HG03442 (cell line): Measurements from ENCODE around the gene MSANTD2.
A peak's percentile ranks its signal among the peaks of the same experiment; 100 is the strongest.
"Not testable (repeated sequence)": the region's sequence is repeated elsewhere in the genome, so short reads cannot be mapped to it uniquely, and the experiment has no call there.

ENCODE experiments used
- ATAC-seq: cut with Tn5 transposase; IDR thresholded peaks from one replicate; pipeline ENCODE4 v1.9.1; 2021; ENCODE audit warnings: mild to moderate bottlenecking, moderate library complexity; ENCODE audit not compliant: unreplicated experiment

The MSANTD2 gene

DNA sequence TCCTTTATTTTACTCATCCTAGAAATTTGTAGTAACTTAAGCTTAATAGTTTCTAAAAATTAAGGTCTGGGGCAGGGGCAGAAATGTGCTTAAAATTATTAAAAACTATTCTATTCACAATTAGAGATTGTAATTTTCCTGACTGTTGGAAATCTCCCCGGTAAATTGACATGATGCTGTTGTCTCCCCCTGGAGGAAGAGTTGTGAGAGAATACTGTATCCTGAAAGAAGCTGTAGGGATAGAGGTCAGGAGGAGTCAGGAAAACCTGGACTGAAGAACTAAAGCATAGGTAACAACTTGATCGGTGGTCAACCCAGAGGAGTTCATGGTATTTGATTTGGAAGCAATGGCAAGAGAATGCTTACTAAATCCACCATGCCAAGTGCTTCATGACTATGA, 21.9 kb downstream of the MSANTD2 start:
- no peak for ATAC-seq

DNA sequence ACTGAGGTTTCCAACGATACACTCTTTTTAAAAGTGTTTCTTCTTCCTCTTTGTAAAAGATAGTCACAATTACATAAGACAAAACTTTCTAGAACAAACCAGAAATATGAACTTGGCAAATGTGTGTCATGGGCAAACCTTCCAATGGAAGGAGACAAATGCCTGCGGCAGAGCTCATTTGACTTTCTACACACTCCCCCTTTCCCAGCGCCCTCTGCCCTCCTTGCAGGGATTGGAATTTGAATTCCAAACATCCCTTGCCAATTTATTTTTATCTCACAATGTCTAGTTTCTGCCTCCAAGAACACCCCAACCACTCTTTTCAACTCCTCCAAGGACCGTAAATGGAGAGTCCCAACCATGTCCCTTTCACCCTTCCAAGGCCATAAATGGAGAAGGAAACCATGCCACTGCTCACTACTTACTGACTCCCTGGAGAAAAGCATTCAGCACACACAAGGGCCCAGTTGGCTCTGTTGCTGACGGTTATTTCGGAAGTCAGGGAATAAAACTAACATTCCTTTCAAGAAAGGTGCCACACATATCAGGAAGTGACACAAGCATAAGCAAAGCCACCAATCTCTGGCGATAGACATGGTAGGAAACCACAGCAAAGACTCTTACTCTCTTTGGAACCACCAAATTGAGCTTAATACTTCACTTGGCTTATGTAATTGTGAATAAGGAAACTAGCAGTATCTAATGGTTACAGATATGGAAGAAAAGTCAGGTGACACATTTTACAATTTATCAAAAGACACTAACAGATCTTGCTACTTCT, 23.2 kb downstream of the MSANTD2 start:
- no peak for ATAC-seq

DNA sequence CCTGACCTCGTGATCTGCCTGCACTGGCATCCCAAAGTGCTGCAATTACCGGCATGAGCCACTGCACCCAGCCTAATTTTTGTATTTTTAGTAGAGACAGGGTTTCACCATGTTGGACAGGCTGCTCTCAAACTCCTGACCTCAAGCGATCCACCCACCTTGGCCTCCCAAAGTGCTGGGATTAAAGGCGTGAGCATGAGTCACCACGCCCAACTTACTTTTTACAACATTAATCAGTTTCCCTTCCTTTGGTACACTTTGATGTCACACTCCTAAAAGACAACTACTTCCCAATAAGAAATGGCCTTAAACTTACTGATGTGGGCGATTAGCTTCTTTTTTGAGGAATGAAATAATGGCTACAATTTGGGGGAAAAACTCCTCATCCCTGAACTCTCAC, 29.2 kb downstream of the MSANTD2 start:
- not testable (repeated sequence) for ATAC-seq

DNA sequence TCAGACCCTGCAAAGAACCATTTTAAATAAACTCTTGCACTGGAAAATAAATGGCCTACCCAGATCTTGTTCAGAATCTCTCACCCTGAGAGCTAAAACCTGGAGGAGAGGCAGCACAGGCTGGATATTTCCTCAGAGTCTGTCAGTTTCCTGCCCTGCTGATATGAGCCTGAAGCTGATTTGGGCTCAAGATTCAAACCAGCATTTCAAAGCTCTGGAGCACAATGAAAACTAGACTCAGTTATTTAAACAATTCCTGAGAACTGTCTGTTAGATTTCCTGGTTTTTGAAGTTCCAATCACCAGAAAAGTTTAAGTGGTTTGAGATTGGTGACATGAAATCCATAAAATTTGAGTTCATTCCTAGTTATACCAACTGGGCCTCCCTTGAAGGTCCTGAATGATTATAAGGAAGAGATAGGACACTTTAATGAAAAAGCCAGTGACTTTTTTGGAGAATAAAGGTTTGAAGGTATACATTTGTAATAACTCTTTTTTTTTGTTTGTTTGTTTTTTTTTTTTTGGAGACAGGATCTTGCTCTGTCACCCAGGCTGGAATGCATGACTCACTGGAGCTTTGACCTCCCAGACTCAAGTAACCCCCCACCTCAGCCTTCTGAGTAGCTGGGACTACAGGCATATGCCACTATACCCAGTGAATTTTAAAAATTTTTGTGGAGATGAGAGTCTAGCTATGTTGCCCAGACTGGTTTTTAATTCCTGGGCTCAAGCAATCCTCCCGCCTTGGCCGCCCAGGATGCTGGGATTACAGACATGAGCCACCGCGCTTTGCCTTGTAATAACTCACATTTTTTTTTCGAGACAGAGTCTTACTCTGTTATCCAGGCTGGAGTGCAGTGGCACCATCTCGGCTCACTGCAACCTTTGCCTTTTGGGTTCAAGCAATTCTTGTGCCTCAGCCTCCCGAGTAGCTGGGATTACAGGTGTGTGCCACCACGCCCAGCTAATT, 30.1 kb downstream of the MSANTD2 start:
- no peak for ATAC-seq

DNA sequence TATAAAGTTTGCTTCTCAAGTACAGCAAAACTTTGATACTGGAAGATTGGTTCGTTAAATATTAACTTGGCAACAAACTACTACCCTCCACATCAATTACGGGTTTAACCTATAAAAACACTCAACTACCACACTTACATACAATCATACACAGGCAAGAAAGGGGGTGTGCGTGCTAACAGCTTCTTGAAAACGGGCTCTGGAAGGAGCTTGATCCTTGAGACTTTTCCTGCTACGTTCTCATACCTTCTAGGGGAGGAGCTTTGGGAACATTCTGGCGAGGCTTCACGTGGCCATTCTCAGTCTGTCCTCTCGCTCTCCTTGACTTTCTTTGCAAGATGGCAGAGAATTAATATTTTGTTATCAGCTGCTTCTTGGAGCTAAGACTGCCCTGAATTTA, 31.3 kb downstream of the MSANTD2 start:
- no peak for ATAC-seq

DNA sequence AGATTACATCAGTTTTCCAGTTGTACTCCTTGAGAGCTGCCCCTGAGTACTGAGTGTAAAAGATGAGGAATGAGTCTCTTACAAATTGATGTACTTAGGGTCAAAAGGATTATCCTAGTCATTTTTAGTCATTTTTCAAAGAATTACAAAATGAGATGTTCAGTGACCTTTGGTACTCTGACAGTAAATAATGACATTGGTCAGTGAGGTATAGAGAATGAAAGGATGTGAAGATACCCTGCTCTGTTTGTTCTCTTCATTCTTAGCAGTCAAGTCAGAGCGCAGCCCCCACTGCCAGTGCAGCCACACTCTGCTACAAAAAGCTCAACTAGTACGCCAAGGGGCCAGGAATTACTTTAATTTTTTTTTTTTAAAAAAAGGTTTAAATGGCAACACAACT, 34.0 kb downstream of the MSANTD2 start:
- no peak for ATAC-seq

DNA sequence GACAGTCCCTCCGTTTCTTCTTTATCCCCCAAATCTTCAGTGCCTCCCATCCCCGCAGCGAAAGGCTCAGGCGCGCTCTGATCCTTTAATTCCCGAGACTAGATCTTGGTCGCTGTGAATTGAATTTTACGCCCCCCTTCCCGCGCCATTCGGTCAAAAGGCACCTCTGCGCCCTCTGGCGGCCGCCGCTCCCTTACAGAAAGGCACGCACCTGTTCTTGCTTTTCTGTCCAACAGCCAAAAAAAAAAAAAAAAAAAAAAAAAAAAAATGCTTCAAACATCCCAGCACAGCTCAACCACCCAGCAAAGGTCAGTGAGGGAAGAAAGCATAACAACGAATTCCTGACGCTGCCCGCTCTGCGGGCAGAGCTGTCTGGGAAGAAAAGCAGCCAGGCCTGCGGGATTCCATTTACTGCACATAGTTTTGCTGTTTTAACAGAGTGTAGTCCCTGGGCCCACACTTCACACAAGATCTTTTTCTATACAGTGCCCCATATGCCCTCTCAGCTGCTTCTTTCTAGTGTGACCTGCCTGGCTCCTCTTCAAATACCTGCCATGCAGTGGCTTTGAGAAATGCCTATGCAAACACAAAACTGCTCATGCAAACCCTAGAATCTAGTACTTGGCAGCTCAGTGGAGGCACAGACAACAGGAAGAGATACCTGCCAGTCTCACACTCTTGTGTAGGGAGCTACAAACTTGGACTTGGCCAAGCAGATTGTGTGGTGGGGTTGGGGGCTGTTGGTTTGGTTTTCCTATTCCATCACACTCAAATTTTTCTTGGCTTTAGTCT, 36.9 kb downstream of the MSANTD2 start:
- ATAC-seq = no peak

DNA sequence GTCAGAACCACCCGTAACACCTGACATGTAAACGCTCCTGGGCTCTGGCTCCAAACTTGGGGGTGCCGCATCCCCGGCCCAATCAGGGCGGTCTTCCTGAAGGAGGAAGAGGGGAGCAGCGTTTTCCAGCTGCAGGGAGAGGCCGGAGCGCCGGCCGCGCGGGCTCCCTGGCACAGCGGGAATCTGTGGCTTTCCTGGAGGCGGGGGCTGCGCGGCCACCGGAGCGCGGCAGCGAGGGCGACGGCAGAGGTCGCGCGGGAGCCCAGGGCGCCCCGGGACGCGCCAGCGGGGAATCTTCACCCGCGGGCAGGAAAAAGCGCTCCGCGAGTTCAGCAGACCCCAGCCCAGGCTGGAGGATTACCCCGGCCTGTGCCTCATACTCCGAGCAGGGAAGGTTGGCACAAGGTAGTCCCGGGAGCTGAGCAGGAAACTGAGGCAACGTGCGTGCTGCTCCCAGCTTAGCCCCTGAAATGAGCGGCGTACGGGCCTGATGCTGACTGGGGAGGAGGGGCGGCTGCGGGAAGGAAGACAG, 37.5 kb downstream of the MSANTD2 start:
- ATAC-seq = no peak

DNA sequence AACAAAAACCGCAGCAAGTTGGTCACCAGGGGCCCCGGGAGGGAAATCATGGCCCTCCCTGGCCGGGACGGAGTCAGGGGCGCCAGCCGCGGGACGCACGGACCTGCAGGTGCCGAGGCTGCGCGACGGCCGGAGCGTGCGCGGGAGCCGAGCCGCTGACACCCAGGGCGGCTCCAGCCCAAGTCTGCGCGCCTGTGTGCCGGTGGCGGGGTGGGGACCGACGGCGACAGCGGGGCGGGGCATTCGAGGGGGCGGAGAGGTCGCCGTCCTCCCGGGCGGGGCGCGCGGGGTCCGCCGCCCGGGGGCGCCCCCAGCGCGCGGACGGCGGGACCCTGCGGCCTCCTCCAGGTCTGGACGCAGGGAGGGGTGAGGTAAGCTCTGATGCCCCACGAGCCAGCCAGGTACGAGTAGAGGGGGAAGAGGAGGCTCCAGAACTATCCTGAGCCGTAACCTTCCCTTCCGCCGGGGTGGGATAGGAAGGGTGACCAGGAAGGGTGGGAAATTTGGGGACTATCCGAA, 38.0 kb downstream of the MSANTD2 start, which contains the start of gene ESAM:
Gene ESAM (minus strand): TSS at position 186 of the 519 bp plus-strand sequence. CDS start 136 bp downstream, at position 50.
- ATAC-seq = peak; percentile 56

DNA sequence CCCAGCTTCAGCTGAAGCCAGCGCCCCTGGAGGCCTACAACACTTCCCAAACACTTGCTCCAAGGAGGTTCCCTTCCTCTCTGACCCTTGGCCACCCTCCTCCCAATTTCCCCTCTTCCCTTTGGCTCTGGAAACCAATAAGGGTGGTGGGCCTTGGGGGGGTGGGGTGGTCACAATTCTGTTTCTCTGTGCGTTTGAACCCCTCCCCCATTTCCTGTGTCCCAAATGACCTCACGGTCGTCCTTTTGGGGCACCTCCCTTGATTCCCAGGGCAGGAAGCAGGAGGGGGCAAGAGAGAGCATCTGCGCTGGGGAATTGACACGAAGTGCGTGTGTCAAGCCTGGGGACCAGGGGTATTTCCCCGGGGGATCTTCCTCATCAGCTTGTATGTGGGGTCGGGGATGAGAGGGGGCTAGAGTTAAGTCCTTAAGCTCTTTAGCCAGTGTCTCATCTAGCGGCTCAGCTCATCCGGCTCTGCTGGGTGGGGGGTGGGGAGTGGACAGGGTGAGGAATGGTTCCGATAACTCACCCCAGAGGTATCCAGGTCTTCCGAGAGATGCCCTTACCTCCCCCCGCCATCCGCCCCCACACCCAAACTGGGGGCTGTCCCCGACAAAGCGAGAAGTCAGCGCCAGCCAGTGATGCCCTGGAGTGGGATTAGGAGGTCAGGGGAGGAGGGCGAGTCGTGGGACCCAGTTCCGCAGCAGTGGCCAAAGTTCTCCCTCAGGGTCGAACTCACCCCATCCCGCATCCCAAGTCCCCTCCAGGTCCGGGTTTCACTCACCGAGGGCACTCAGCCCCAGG, 38.7 kb downstream of the MSANTD2 start:
- ATAC-seq = no peak

DNA sequence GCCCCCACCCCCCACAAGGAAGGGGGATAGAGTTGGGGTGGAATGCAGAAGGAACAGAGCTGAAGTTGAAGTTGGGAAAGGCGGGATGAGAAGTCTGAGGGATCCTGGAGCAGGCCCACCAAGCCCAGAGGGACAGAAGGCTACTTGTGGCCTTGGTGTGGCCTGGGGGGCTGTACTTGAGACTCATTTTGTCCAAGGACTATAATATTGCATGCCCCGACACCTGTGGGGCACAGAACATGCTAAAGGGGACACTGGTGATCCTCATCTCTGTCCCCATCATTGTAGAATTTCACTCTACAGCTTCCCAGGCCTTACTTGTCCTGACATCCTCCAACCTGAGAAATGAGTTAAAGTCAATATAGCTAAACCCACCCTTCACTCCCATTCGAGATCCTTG, 39.4 kb downstream of the MSANTD2 start:
- no peak for ATAC-seq

DNA sequence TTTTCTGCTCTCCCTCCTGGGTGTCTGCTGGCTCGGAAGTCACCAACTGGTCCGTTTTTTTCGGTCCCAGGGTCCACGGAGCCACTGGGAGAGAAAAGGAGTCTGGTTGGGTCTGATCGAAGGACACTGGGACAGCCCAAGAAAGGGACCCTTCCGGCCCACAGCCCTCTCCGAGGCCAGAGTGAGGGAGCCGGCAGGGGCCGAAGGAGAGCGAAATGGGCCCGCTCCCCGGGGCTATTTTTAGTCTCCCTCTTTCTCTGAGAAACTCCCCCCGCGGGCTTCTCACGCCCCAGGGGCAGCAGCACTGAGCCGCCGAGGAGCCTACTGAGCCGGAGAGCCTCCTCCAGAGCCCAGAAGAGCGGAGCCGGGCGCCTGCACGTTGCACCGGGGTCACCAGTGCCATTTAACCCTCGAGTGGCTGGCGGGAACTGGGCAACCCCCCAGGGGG, 40.0 kb downstream of the MSANTD2 start:
- no peak for ATAC-seq

DNA sequence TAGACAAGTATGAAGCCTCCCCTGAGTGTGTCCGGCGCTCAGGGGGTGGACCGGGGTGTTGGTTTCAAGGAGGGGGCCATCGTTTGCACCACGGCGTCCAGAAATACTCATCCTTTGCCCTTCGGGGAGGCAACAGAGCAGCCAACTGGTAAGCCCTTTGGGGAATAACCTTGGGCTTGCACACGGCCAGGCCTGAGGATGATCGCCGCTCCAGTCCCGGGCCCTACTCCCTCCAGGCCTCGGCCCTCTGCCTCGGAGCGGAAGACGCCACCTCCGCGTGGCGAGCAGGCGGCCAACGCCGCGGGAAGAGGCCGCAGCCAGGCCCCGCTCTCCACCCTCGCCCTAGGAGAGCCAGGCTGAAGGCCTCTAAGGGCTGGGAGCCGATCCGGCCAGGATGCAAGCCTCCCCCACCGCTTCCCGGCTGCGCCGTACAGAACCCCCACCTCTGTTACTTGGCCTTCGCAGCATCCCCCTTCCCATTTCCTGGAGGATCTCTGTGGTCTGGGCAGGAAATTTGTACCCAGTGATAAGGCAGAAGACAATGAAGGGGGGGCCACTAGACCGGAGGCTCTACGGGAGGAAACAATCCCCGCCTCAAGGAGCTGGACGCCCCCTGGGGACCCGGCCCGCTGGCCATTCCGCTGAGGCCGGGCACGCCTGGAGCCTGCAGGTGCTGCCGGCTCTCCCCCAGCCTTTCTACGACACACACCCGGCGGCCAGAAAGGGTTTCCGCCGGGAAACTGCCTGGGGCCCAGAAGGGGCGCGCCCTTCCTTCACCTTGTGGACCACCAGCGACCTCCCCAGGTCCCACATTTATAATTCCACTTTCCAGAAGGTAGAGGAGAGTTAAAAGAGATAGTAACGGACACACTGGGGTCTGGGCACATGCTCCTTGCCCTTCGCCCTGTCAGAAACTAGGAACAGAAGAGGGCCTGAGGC, 40.7 kb downstream of the MSANTD2 start:
- no peak for ATAC-seq

DNA sequence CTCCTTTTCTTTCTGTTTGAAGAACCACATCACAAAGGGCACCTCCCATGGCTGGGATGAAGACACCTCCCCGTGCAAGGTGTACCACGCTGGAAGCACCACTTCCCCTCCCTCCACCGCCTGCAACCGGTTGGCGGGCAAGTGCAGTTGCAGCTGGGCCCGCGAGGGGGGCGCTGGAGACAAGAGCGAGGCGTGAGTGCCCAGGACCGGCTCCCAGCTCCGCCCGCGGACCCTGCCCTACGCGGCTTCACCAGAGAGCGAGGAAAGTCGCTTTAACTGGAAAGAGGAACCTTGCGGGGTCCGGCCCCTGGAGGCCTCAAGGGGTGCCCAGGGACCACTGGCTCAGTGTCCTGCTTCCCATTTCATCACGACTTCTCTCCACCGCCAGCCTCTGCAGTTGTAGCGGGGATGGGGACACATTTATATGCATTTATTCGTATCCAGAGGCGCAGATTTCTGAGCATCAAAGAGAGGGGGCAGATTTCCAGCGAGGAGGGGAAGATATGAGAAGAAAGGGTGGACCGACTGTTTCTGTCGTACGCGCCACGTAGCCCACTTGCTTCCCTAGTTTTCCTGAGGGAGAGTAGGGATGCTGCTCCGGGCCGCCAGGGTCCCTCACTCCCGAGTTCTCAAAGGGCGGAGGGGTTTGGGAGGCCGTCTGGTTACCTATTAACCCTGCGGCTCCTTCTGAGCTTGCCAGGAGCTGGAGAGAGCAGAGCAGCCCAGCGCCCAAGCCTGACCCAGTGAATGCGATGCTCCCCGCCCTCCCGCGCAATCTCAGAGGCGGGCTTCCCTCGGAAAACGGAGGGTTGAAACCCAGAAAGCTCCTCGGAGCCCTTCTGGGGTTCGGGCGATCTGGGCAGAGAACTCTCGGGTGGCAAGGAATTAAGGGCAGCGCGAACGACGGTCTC, 41.6 kb downstream of the MSANTD2 start:
- peak; percentile 56 for ATAC-seq

DNA sequence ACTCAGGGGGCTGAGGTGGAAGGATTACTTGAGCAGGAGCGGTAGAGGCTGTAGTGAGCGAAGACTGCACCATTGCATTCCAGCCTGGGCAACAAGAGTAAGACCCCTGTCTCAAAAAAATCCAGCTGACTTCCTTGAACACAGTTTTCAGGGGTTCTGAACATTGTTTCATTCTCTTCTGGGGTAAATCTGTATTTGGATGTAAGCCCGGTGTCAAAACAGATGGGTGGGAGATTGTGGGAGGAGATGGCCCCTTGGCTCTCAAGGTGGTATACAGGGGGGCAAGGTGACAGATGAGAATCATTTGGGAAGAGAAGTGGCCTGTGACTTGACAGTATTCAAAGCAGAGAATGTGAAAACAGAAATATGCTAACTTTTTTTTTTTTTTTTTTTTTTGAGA, 42.9 kb downstream of the MSANTD2 start:
- no peak for ATAC-seq

DNA sequence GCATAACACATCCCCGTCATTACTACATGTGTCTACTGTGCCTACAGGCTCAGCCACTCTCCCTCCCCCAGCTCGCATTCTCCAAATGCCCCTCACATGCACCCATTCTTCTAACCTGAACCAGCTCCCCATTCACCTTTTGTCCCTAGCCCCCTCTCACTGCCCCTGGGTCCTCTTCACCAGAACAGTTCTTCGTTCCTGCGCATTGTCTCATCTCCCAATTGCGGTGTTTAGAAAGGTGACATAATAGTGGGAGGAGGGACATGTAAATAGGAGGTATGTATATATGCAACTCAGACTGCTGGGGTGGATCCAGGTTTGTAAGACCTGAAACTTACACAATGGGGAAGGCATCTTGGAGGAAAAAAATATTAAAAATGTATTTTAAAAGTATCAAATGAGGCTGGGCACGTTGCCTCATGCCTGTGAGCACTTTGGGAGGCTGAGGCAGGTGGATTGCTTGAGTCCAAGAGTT, 43.4 kb downstream of the MSANTD2 start:
- ATAC-seq = no peak

DNA sequence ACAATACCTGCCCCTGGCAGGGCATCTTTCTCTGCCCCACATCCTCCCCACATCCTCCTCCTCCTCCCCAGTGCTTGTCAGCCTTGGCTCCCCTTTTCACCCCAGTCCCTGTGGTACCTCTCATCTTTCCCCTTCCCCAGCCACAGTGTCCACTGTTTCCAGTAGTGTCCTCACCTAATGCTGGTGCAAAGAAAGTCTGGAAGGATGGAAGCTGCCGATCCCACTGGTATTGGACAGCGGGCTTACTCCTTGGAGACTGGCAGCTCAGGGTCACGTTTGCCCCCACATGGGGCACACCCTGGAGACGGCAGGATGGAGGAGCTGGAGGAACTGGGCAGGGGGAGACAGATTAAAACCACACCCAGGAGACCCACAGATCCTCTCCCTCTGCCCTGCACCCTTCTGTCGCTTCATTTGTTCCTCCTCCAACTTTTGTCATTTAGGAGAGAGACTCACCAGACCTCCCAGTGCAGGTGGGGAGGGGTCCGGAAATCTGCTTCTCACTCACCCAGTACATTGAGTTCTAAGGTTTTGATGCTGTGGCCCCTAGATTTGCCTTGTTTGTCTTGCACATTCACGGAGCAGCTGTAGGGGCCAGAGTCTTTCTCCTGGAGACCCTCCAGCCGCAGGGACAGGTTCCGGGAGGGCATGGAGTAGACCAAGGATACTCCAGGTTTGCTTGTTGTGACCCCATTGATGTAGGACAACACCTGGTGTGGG, 44.0 kb downstream of the MSANTD2 start:
- ATAC-seq = no peak
